Neuronal stem cell (in vitro differentiated cells): ENCODE results near the gene OPN1SW.

Experiments used
- DNase-seq: peaks from one replicate; pipeline ENCODE4 v3.0.0-alpha.2; 2013; ENCODE audit warnings: low spot score
- H2AFZ ChIP-seq: one replicate; pipeline ENCODE4 v1.6.1; 2013; ENCODE audit warnings: mild to moderate bottlenecking, low read length, inconsistent platforms
- H2AK5ac ChIP-seq: 2 replicates; pipeline ENCODE4 v1.6.1; 2013; ENCODE audit warnings: low read depth, mild to moderate bottlenecking, inconsistent platforms, low read length, moderate library complexity, mixed read lengths
- H2BK120ac ChIP-seq: 2 replicates; pipeline ENCODE4 v1.6.1; 2013; ENCODE audit warnings: low read depth, mild to moderate bottlenecking, inconsistent platforms, low read length, moderate library complexity, mixed read lengths
- H2BK12ac ChIP-seq: one replicate; pipeline ENCODE4 v1.6.1; 2013; ENCODE audit warnings: low read length, inconsistent platforms
- H2BK15ac ChIP-seq: 2 replicates; pipeline ENCODE4 v1.6.1; 2013; ENCODE audit warnings: mild to moderate bottlenecking, low read length, inconsistent platforms, mixed read lengths
- H2BK5ac ChIP-seq: one replicate; pipeline ENCODE4 v1.6.1; 2013; ENCODE audit warnings: inconsistent platforms, mild to moderate bottlenecking, low read length, moderate library complexity
- H3K14ac ChIP-seq: one replicate; pipeline ENCODE4 v1.6.1; 2013; ENCODE audit warnings: low read length, inconsistent platforms
- H3K18ac ChIP-seq: 2 replicates; pipeline ENCODE4 v1.6.1; 2013; ENCODE audit warnings: low read length, inconsistent platforms
- H3K23ac ChIP-seq: 2 replicates; pipeline ENCODE4 v1.6.1; 2013; ENCODE audit warnings: low read depth, mild to moderate bottlenecking, mixed read lengths, low read length, inconsistent platforms; ENCODE audit not compliant: poor library complexity
- H3K27ac ChIP-seq: replicated peaks from 3 replicates; pipeline ENCODE4 v1.5.1; 2013; ENCODE audit warnings: low read length, inconsistent platforms
- H3K27me3 ChIP-seq, 3 experiments: 2 replicates each; pipeline ENCODE4 v1.6.1; 2013; ENCODE audit warnings: low read length in 3 of 3, mild to moderate bottlenecking in 2 of 3, inconsistent platforms in 1 of 3, low read depth in 1 of 3, mixed read lengths in 1 of 3, moderate library complexity in 1 of 3; ENCODE audit not compliant: control insufficient read depth in 3 of 3, insufficient read depth in 3 of 3
- H3K36me3 ChIP-seq, 2 donors: replicated peaks in 1 of 2; 2 replicates each; pipeline ENCODE4 v1.6.1; 2013; ENCODE audit warnings: low read length in 2 of 2; ENCODE audit not compliant: control insufficient read depth in 2 of 2, insufficient read depth in 2 of 2
- H3K4ac ChIP-seq: 2 replicates; pipeline ENCODE4 v1.6.1; 2013; ENCODE audit warnings: inconsistent platforms, mild to moderate bottlenecking, low read length, moderate library complexity
- H3K4me1 ChIP-seq, 2 donors: 1 replicate in 1 of 2; 2 replicates in 1 of 2; pipeline ENCODE4 v1.6.1; 2013; ENCODE audit warnings: low read length in 2 of 2, low read depth in 1 of 2; ENCODE audit not compliant: control insufficient read depth in 2 of 2, insufficient read depth in 1 of 2
- H3K4me2 ChIP-seq: one replicate; pipeline ENCODE4 v1.6.1; 2013; ENCODE audit warnings: mild to moderate bottlenecking, low read length, inconsistent platforms; ENCODE audit not compliant: insufficient read depth, poor library complexity, severe bottlenecking
- H3K4me3 ChIP-seq, 2 donors: 2 replicates each; pipeline ENCODE4 v1.5.1; 2013; ENCODE audit warnings: low read length in 2 of 2, mild to moderate bottlenecking in 2 of 2, inconsistent platforms in 1 of 2, moderate library complexity in 1 of 2
- H3K79me1 ChIP-seq: one replicate; pipeline ENCODE4 v1.6.1; 2013; ENCODE audit warnings: low read depth, mild to moderate bottlenecking, inconsistent platforms, low read length, moderate library complexity
- H3K9ac ChIP-seq: one replicate; pipeline ENCODE4 v1.6.1; 2013; ENCODE audit warnings: mild to moderate bottlenecking, low read depth, low read length, inconsistent platforms; ENCODE audit not compliant: poor library complexity
- H3K9me3 ChIP-seq, 2 donors: replicated peaks in 1 of 2; 2 replicates each; pipeline versions ENCODE3 to v1.6.1; 2013; ENCODE audit warnings: low read length in 2 of 2, mild to moderate bottlenecking in 2 of 2, inconsistent platforms in 1 of 2, low read depth in 1 of 2, mixed read lengths in 1 of 2, moderate library complexity in 1 of 2; ENCODE audit not compliant: control insufficient read depth in 2 of 2, insufficient read depth in 1 of 2
- H4K8ac ChIP-seq: one replicate; pipeline ENCODE4 v1.6.1; 2013; ENCODE audit warnings: low read depth, mild to moderate bottlenecking, inconsistent platforms, low read length, moderate library complexity
- H4K91ac ChIP-seq: one replicate; pipeline ENCODE4 v1.6.1; 2013; ENCODE audit warnings: low read length, low read depth, mild to moderate bottlenecking, inconsistent platforms; ENCODE audit not compliant: poor library complexity
- WGBS, 2 donors: extraction: QIAGEN DNeasy Blood & Tissue Kit; methylation state at CpG; one replicate each; pipeline ENCODE4 v1.1.7; 2013; ENCODE audit warnings: missing lambda C conversion rate in 2 of 2, mixed read lengths in 1 of 2; ENCODE audit not compliant: insufficient read length in 2 of 2, insufficient replicate concordance in 1 of 2; ENCODE audit errors: extremely low coverage in 2 of 2; 5-methylcytosine and 5-hydroxymethylcytosine counted together

Gene OPN1SW

DNA sequence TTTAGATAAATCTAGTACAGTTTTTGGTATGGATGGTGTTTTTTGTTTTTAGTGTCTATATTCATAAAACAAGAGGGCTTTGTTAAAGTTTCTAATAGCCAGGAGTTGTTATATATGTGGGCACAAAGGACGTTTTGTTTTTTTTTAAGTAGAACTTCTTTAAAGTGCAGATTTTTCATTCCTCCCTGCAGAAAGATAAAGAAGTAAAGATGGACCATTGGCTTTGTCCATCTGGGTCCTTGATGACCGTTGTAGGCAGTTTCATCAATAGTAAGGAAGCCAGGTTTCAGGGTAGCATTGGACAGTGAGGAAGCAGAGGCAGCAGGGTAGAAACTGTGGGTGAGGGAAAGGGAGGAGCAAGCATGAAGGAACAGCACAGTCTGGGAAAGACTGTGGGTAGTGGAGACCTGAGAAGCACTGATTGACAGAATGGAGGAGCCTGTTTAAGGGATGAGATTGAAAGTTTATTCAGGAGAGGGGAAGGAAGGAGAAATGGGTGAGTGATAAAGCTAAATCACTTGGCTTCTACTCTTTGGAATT, 31.2 kb downstream of the OPN1SW start:
- WGBS, 2 donors, result no CpG with 5 or more reads among the region's 2 CpGs
- H2BK15ac ChIP-seq, result no peak overlapping the region
- DNase-seq, result no peak
- H3K4me3 ChIP-seq, result no peak overlapping the region
- no peak overlapping the region for H3K23ac ChIP-seq
- H3K79me1 ChIP-seq, result peaks cover 3% of the 10 kb centered on the region
- no peak overlapping the region for H2AFZ ChIP-seq
- H2AK5ac ChIP-seq, result no peak overlapping the region
- no peak overlapping the region for H3K18ac ChIP-seq
- H3K9me3 ChIP-seq, result no peaks in the 10 kb centered on the region
- H2BK120ac ChIP-seq, result no peak overlapping the region
- H3K27me3 ChIP-seq, result no peaks in the 10 kb centered on the region
- no peak overlapping the region for H4K91ac ChIP-seq
- no peak overlapping the region for H4K8ac ChIP-seq
- H2BK12ac ChIP-seq, result no peak overlapping the region
- no peak overlapping the region for H3K9ac ChIP-seq
- peaks cover 5 to 58% of the 10 kb centered on the region in 2 donors for H3K36me3 ChIP-seq
- H3K4me1 ChIP-seq, result peaks cover 2 to 6% of the 10 kb centered on the region in 2 donors
- H3K14ac ChIP-seq, result no peak overlapping the region
- H2BK5ac ChIP-seq, result no peak overlapping the region
- H3K4me2 ChIP-seq, result no peak overlapping the region
- no peak overlapping the region for H3K27ac ChIP-seq
- H3K4ac ChIP-seq, result no peak overlapping the region

GRCh38 chr7:128743112-128743772, 32.4 kb downstream of the OPN1SW start:
- H3K18ac ChIP-seq, result no peak overlapping the region
- no peak overlapping the region for H3K4ac ChIP-seq
- H3K27ac ChIP-seq, result no peak overlapping the region
- no peak overlapping the region for H4K8ac ChIP-seq
- H3K23ac ChIP-seq, result no peak overlapping the region
- no peaks in the 10 kb centered on the region for H3K9me3 ChIP-seq
- H2AFZ ChIP-seq, result no peak overlapping the region
- no peak overlapping the region for H2AK5ac ChIP-seq
- peaks cover 2 to 46% of the 10 kb centered on the region in 2 donors for H3K36me3 ChIP-seq
- peaks cover 4 to 6% of the 10 kb centered on the region in 2 donors for H3K4me1 ChIP-seq
- no peaks in the 10 kb centered on the region for H3K27me3 ChIP-seq
- no peak for DNase-seq
- no CpG with 5 or more reads among the region's 7 CpGs for WGBS, 2 donors
- no peak overlapping the region for H2BK120ac ChIP-seq
- no peak overlapping the region for H2BK15ac ChIP-seq
- H3K4me3 ChIP-seq, result no peak overlapping the region
- H2BK5ac ChIP-seq, result no peak overlapping the region
- H3K79me1 ChIP-seq, result peaks cover 3% of the 10 kb centered on the region
- H3K4me2 ChIP-seq, result no peak overlapping the region
- no peak overlapping the region for H4K91ac ChIP-seq
- no peak overlapping the region for H3K14ac ChIP-seq
- no peak overlapping the region for H3K9ac ChIP-seq
- no peak overlapping the region for H2BK12ac ChIP-seq

GRCh38 chr7:128742206-128742605, 33.4 kb downstream of the OPN1SW start:
- Histone ChIP-seq H3K9me3 (no peaks in the 10 kb centered on the region), H3K27ac (no peak overlapping the region), H3K14ac (no peak overlapping the region), H3K23ac (no peak overlapping the region), H3K18ac (no peak overlapping the region), H4K91ac (no peak overlapping the region), H3K4me2 (no peak overlapping the region), H2BK12ac (no peak overlapping the region), H3K79me1 (peaks cover 3% of the 10 kb centered on the region), H3K9ac (no peak overlapping the region), H2BK120ac (no peak overlapping the region), H4K8ac (no peak overlapping the region), H2BK5ac (no peak overlapping the region), H2AK5ac (no peak overlapping the region), H3K36me3 (peaks cover 0 to 35% of the 10 kb centered on the region in 2 donors), H3K4me1 (peaks cover 4 to 6% of the 10 kb centered on the region in 2 donors), H2AFZ (no peak overlapping the region), H2BK15ac (no peak overlapping the region), H3K27me3 (no peaks in the 10 kb centered on the region), H3K4me3 (no peak overlapping the region), H3K4ac (no peak overlapping the region)
- DNase-seq, result no peak
- no CpG with 5 or more reads among the region's 4 CpGs for WGBS, 2 donors

DNA sequence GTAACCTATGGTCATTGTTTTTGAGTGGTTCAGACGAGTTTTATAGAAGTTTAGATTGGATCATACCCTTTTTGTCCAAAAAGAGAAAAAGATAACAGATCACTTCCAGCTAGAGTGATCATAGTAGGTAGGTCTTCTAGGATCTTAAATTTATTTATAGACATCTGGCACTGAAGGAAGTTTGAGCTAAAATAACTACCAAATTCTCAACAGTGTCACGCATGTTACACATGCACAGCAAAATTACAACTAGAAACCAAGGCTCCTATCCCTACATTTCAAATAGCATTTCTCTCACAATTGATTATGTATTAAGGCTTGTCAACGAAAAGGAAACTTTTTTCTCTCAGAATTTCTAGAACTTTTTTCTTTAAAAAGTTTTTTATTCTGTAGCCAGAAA, 34.1 kb downstream of the OPN1SW start:
- Histone ChIP-seq H3K36me3 (peaks cover 0 to 32% of the 10 kb centered on the region in 2 donors), H3K18ac (no peak overlapping the region)
- no CpG with 5 or more reads among the region's 3 CpGs for WGBS, 2 donors

More for the DNA sequence above, 34.1 kb downstream of the OPN1SW start:
- no peak overlapping the region for H3K9ac ChIP-seq
- no peak overlapping the region for H2AK5ac ChIP-seq
- H3K4me2 ChIP-seq, result no peak overlapping the region
- peaks cover 3% of the 10 kb centered on the region for H3K79me1 ChIP-seq
- H2BK120ac ChIP-seq, result no peak overlapping the region
- H3K23ac ChIP-seq, result no peak overlapping the region
- H2BK12ac ChIP-seq, result no peak overlapping the region
- no peak overlapping the region for H3K4me3 ChIP-seq
- H3K4me1 ChIP-seq, result peaks cover 4 to 6% of the 10 kb centered on the region in 2 donors
- no peak for DNase-seq
- no peak overlapping the region for H2BK5ac ChIP-seq
- H3K27ac ChIP-seq, result no peak overlapping the region
- H2AFZ ChIP-seq, result no peak overlapping the region
- no peak overlapping the region for H3K4ac ChIP-seq
- no peaks in the 10 kb centered on the region for H3K9me3 ChIP-seq
- H3K14ac ChIP-seq, result no peak overlapping the region
- H4K91ac ChIP-seq, result no peak overlapping the region
- H4K8ac ChIP-seq, result no peak overlapping the region
- H2BK15ac ChIP-seq, result no peak overlapping the region
- no peaks in the 10 kb centered on the region for H3K27me3 ChIP-seq
